Right lobe of liver (tissue), 6 donors: ENCODE measurements around the gene TCP11L1. TPM values are rescaled to one million over a fixed set of nuclear protein-coding genes. Genes with fewer than 3 reads are reported as not detected.
"Not testable (repeated sequence)": the region's sequence is repeated elsewhere in the genome, so short reads cannot be mapped to it uniquely, and the experiment has no call there.

Source experiments
- ATAC-seq, 4 donors: fragments of 200-7000 bp; cut with Tn5 transposase; one replicate each; pipeline ENCODE4 v1.9.1; 2020; ENCODE audit warnings: mild to moderate bottlenecking in 4 of 4, moderate library complexity in 4 of 4
- DNase-seq, 3 donors: peaks; one replicate each; pipeline ENCODE4 v3.0.0-alpha.2; 2020
- H3K27ac ChIP-seq, 3 donors: fragments of 200-600 bp; one replicate each; pipeline ENCODE4 v1.8.0; 2022
- H3K27me3 ChIP-seq, 2 donors: fragments of 200-600 bp; one replicate each; pipeline ENCODE4 v1.8.0; 2022
- H3K36me3 ChIP-seq, 4 donors: fragments of 200-600 bp; sonication (generic) in 1 of 4; one replicate each; pipeline versions ENCODE4 v1.5.1 to v1.8.0; 2017 to 2022; ENCODE audit warnings: control low read depth in 1 of 4
- H3K4me1 ChIP-seq, 4 donors: fragments of 200-600 bp; sonication (generic) in 1 of 4; one replicate each; pipeline versions ENCODE4 v1.5.1 to v1.8.0; 2017 to 2022; ENCODE audit warnings: control low read depth in 1 of 4
- H3K4me3 ChIP-seq, 3 donors: fragments of 200-600 bp; one replicate each; pipeline ENCODE4 v1.8.0; 2022
- H3K9me3 ChIP-seq, 4 donors: fragments of 200-600 bp; sonication (generic) in 1 of 4; one replicate each; pipeline versions ENCODE4 v1.5.1 to v1.8.0; 2017 to 2022; ENCODE audit warnings: control low read depth in 1 of 4
- CTCF ChIP-seq, 4 donors: fragments of 200-600 bp in 3 of 4; fragments of 450-650 bp in 1 of 4; IDR thresholded peaks; one replicate each; pipeline versions ENCODE4 v1.5.1 to v1.8.0; 2016 to 2022; ENCODE audit warnings: antibody characterized with exemption in 4 of 4, mild to moderate bottlenecking in 2 of 4
- POLR2A ChIP-seq: fragments of 450-650 bp; IDR thresholded peaks from one replicate; pipeline ENCODE4 v1.6.1; 2017; ENCODE audit warnings: antibody characterized with exemption, mild to moderate bottlenecking
- WGBS: methylation state at CpG from one replicate; pipeline ENCODE4 v1.1.6; 2018; ENCODE audit warnings: low coverage, low lambda C conversion rate; ENCODE audit not compliant: insufficient coverage; ENCODE audit errors: missing lambda C conversion rate; 5-methylcytosine and 5-hydroxymethylcytosine counted together
- intact Hi-C, 2 donors: fragments of 100-400 bp; cut with DNase I; formaldehyde crosslinking; loops; one replicate each; pipeline versions ENCODE4 v1.11.2 to v1.14.1; 2022
- small RNA-seq, 2 experiments: library from RNA; depleted of rRNA; stranded (forward); fragments of <200 nt; gene quantifications; one replicate each; pipeline ENCODE3, GENCODE V24; 2016
- total RNA-seq, 6 experiments: library from RNA; depleted of rRNA in 2 of 6; stranded (reverse); fragments of >200 nt in 2 of 6; fragmentation: NEBNext Ultra II Directional in 3 of 6; extraction: Animal tissue kit (Norgen Biotek cat#: 25700) in 3 of 6; gene quantifications; one replicate each; pipeline versions ENCODE4 v1.1.0 to v1.2.4, GENCODE V29; 2016 to 2023
- donor health status: DM: no; HTN: yes; CAD: no.
- donor health status: DM: no; HTN: no; CAD: no.
- donor health status: DM: no; HTN: no; CAD: no.
- donor health status: DM: no; HTN: yes; CAD: no.
- donor health status: DM: no; HTN: yes; CAD: no.

TCP11L1 gene
- total RNA-seq, 6 experiments from 2014 or later = 3.3 to 13.6 (median 6.6) TPM

DNA sequence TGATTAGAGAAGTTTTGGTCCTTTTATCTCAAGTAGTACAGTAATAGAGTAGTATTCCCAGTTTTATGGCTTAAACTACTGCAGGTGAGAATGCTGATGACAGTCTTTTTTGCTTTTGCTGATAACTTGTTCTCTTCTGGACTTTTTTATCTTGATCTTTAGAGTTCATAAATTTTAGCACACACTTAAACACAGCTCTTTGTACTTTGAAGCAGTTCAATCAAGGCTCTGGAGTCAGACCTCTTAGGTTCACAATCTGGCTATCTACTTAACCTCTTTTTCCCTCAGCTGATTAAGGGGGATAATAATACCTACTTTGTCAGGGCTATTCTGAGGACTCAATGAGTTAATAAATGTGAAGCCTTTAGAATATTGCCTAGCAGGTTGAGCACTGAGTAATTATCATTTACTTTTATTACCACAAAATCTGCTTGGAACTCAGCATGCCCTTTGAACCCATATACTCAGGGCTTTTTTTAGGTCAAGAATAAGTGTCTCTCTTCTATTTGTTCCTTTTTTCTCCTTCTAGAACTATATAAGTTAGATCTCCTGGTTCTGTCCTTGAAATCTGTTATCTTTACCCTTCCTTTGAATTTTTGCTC lies 70.0 kb downstream of the TCP11L1 start:
- ATAC-seq = no peak

GRCh38 chr11:33110083-33110482 lies 70.7 kb downstream of the TCP11L1 start:
- 54% methylated on average over 1 of the region's 1 CpG for WGBS
- TF ChIP-seq CTCF (IDR thresholded peaks at IDR 0.05) (no peak), POLR2A (no peak)
- no peaks in the 10 kb centered on the region for H3K9me3 ChIP-seq
- intact Hi-C loops = no loop called here
- no peaks in the 10 kb centered on the region for H3K4me1 ChIP-seq
- H3K27ac ChIP-seq = no peak overlapping the region
- H3K36me3 ChIP-seq = peaks cover 0 to 1% (median 0%) of the 10 kb centered on the region in 4 donors
- H3K27me3 ChIP-seq = no peaks in the 10 kb centered on the region
- H3K4me3 ChIP-seq = no peak overlapping the region
- no peak for DNase-seq
- no peak for ATAC-seq

More for the DNA sequence above, 70.0 kb downstream of the TCP11L1 start:
- H3K4me3 ChIP-seq = no peak overlapping the region
- peaks cover 0 to 4% (median 0%) of the 10 kb centered on the region in 4 donors for H3K36me3 ChIP-seq
- no peak for DNase-seq
- H3K4me1 ChIP-seq = no peaks in the 10 kb centered on the region
- no peak overlapping the region for H3K27ac ChIP-seq
- TF ChIP-seq CTCF (IDR thresholded peaks at IDR 0.05) (no peak), POLR2A (no peak)
- no peaks in the 10 kb centered on the region for H3K9me3 ChIP-seq
- intact Hi-C loops = no loop called here
- H3K27me3 ChIP-seq = no peaks in the 10 kb centered on the region

- DNase-seq = no peak
- peaks cover 0 to 7% (median 3%) of the 10 kb centered on the region in 4 donors for H3K4me1 ChIP-seq
- H3K9me3 ChIP-seq = no peaks in the 10 kb centered on the region
- no peaks in the 10 kb centered on the region for H3K36me3 ChIP-seq
- ATAC-seq = peak; percentile 42 to 99 (median 60)
- no peak overlapping the region for H3K27ac ChIP-seq
- intact Hi-C loops = no loop called here
- H3K4me3 ChIP-seq = no peak overlapping the region
- no peak for TF ChIP-seq CTCF (IDR thresholded peaks at IDR 0.05)
- TF ChIP-seq POLR2A = no peak
- H3K27me3 ChIP-seq = no peaks in the 10 kb centered on the region
Observed at GRCh38 chr11:33116535-33116934, 77.2 kb downstream of the TCP11L1 start.

GRCh38 chr11:33122696-33123095 lies 83.3 kb downstream of the TCP11L1 start:
- H3K36me3 ChIP-seq, ATAC-seq, H3K27me3 ChIP-seq, H3K4me3 ChIP-seq, DNase-seq, H3K27ac ChIP-seq, intact Hi-C loops, H3K4me1 ChIP-seq, H3K9me3 ChIP-seq: not testable (repeated sequence)
- no CpG with 5 or more reads among the region's 1 CpG for WGBS

Small RNA genes within 50 kb of the gene (small RNA-seq; reads per million reads assigned to genes)
- 0 reads per million in 2 experiments for gene RF00019

Other genes starting within 250 kb of the TCP11L1 start
- gene CCDC73, start 244.9 kb upstream of the TCP11L1 start, total RNA-seq = under 1 TPM; 0.18 to 0.44 (median 0.26) TPM
- gene PRRG4, start 209.6 kb upstream of the TCP11L1 start, total RNA-seq = 10 to 100 TPM in 3 of 6 experiments, 1 to 10 TPM in 3; 4.7 to 13.6 (median 9.5) TPM
- gene QSER1, start 146.8 kb upstream of the TCP11L1 start, total RNA-seq = 10 to 100 TPM in 5 of 6 experiments, 1 to 10 TPM in 1; 7.7 to 12.8 (median 11.0) TPM
- gene DEPDC7, start 23.7 kb upstream of the TCP11L1 start, total RNA-seq = 10 to 100 TPM; 18.4 to 39.3 (median 30.8) TPM
- gene CSTF3, start 121.9 kb downstream of the TCP11L1 start, total RNA-seq = 10 to 100 TPM; 11.5 to 14.0 (median 12.0) TPM
- gene HIPK3, start 217.8 kb downstream of the TCP11L1 start, total RNA-seq = 10 to 100 TPM; 33.3 to 56.4 (median 38.1) TPM